NCI-H69 (cell line): ENCODE data around the gene SLC39A13.
A peak's percentile ranks its signal among the peaks of the same experiment; 100 is the strongest.

ENCODE experiments used
- DNase-seq: peaks from one replicate; lab custom pipeline; 2025; lab: John Stamatoyannopoulos, UW

Gene SLC39A13

GRCh38 chr11:47403135-47403534, 5.3 kb upstream of the SLC39A13 start:
- no peak for DNase-seq

- DNase-seq: no peak
These were observed 4.8 kb upstream of the SLC39A13 start for GRCh38 chr11:47403571-47403970.

GRCh38 chr11:47406896-47407745, 1.3 kb upstream of the SLC39A13 start:
- no peak for DNase-seq

GRCh38 chr11:47408598-47409439, 429 bp downstream of the SLC39A13 start:
- peak; percentile 73 for DNase-seq

GRCh38 chr11:47409440-47410369, 1.3 kb downstream of the SLC39A13 start:
- DNase-seq: peak; percentile 89

GRCh38 chr11:47410370-47411264, 2.2 kb downstream of the SLC39A13 start:
- DNase-seq: peak; percentile 39

- peak; percentile 64 for DNase-seq
These were observed 3.7 kb downstream of the SLC39A13 start for GRCh38 chr11:47411884-47412746.

GRCh38 chr11:47413351-47413750, 5.0 kb downstream of the SLC39A13 start:
- DNase-seq: no peak

- DNase-seq: no peak
These were observed 5.7 kb downstream of the SLC39A13 start for GRCh38 chr11:47413908-47414684.

GRCh38 chr11:47414685-47415070, 6.3 kb downstream of the SLC39A13 start:
- DNase-seq: no peak

- no peak for DNase-seq
These were observed 6.9 kb downstream of the SLC39A13 start for GRCh38 chr11:47415091-47415854.

GRCh38 chr11:47415949-47416472, 7.6 kb downstream of the SLC39A13 start:
- no peak for DNase-seq

- DNase-seq: no peak
These were observed 9.3 kb downstream of the SLC39A13 start for GRCh38 chr11:47417712-47418111.

- DNase-seq: no peak
These were observed 10.3 kb downstream of the SLC39A13 start for GRCh38 chr11:47418454-47419259.

GRCh38 chr11:47425611-47426010, 17.2 kb downstream of the SLC39A13 start:
- no peak for DNase-seq

- DNase-seq: peak; percentile 99
These were observed 17.9 kb downstream of the SLC39A13 start, which contains the start of gene PSMC3 for GRCh38 chr11:47426062-47426956. TSS of gene PSMC3 (minus strand) at chr11:47426439. CDS start at chr11:47426279, 160 bp downstream.
